HepG2 (cell line): ENCODE measurements around the gene NR2F6. TPM values are rescaled to one million over a fixed set of nuclear protein-coding genes. Genes with fewer than 3 reads are reported as not detected.

ENCODE experiments used
- CBX5 ChIP-seq: sonication (generic); formaldehyde crosslinking; IDR thresholded peaks from 2 replicates; pipeline ENCODE4 v1.4.0; 2020; ENCODE audit warnings: missing genetic modification reagents, borderline replicate concordance
- DNMT1 ChIP-seq: sonication (generic); formaldehyde crosslinking; IDR thresholded peaks from 2 replicates; pipeline ENCODE4 v1.5.1; 2020; ENCODE audit warnings: mild to moderate bottlenecking, missing genetic modification reagents
- DPF2 ChIP-seq: sonication (generic); formaldehyde crosslinking; IDR thresholded peaks from 2 replicates; pipeline ENCODE4 v1.4.0; 2020; ENCODE audit warnings: mild to moderate bottlenecking, low read depth, missing genetic modification reagents, borderline replicate concordance
- ESRRA ChIP-seq: sonication (generic); formaldehyde crosslinking; IDR thresholded peaks from 2 replicates; pipeline ENCODE4 v1.5.1; 2020; ENCODE audit warnings: mild to moderate bottlenecking, low read depth, missing genetic modification reagents
- HIVEP1 ChIP-seq: sonication (generic); formaldehyde crosslinking; IDR thresholded peaks from 2 replicates; pipeline ENCODE4 v1.4.0; 2020; ENCODE audit warnings: mild to moderate bottlenecking, missing genetic modification reagents
- HNF1B ChIP-seq: sonication (generic); formaldehyde crosslinking; IDR thresholded peaks from 2 replicates; pipeline ENCODE4 v1.5.1; 2020; ENCODE audit warnings: mild to moderate bottlenecking, moderate library complexity, missing genetic modification reagents
- HNF4A ChIP-seq: sonication (generic); formaldehyde crosslinking; IDR thresholded peaks from 2 replicates; pipeline ENCODE4 v1.4.0; 2020; ENCODE audit warnings: missing genetic modification reagents
- IRF2 ChIP-seq: IDR thresholded peaks from 2 replicates; pipeline ENCODE4 v1.6.1; 2018; ENCODE audit warnings: missing genetic modification reagents, missing compliant biosample characterization
- JDP2 ChIP-seq: sonication (generic); formaldehyde crosslinking; IDR thresholded peaks from 2 replicates; pipeline ENCODE4 v1.8.1; 2022; ENCODE audit warnings: missing genetic modification reagents, borderline replicate concordance
- JUNB ChIP-seq: sonication (generic); formaldehyde crosslinking; IDR thresholded peaks from 2 replicates; pipeline ENCODE4 v1.8.0; 2022; ENCODE audit warnings: missing genetic modification reagents, mild to moderate bottlenecking, borderline replicate concordance
- KDM6A ChIP-seq: IDR thresholded peaks from 2 replicates; pipeline ENCODE4 v1.6.1; 2016; ENCODE audit warnings: low read depth
- KMT2B ChIP-seq: IDR thresholded peaks from 2 replicates; pipeline ENCODE4 v1.6.1; 2016; ENCODE audit warnings: missing genetic modification reagents, missing compliant biosample characterization
- MXD1 ChIP-seq: sonication (generic); formaldehyde crosslinking; IDR thresholded peaks from 2 replicates; pipeline ENCODE4 v1.4.0; 2020; ENCODE audit warnings: mild to moderate bottlenecking, missing genetic modification reagents
- REPIN1 ChIP-seq: sonication (generic); formaldehyde crosslinking; IDR thresholded peaks from 2 replicates; pipeline ENCODE4 v1.8.0; 2022; ENCODE audit warnings: missing genetic modification reagents, low read depth, mild to moderate bottlenecking, borderline replicate concordance
- SP140L ChIP-seq: sonication (generic); formaldehyde crosslinking; IDR thresholded peaks from 2 replicates; pipeline ENCODE4 v1.4.0; 2020; ENCODE audit warnings: missing genetic modification reagents, borderline replicate concordance
- STAT6 ChIP-seq: sonication (generic); formaldehyde crosslinking; IDR thresholded peaks from 2 replicates; pipeline ENCODE4 v1.4.0; 2020; ENCODE audit warnings: missing genetic modification reagents, mild to moderate bottlenecking, borderline replicate concordance
- THAP9 ChIP-seq: sonication (generic); formaldehyde crosslinking; IDR thresholded peaks from 2 replicates; pipeline ENCODE4; 2020; ENCODE audit warnings: missing genetic modification reagents, mild to moderate bottlenecking, borderline replicate concordance
- ZNF263 ChIP-seq: sonication (generic); formaldehyde crosslinking; IDR thresholded peaks from 2 replicates; pipeline ENCODE4 v1.4.0; 2020; ENCODE audit warnings: missing genetic modification reagents
- ZNF292 ChIP-seq: sonication (generic); formaldehyde crosslinking; IDR thresholded peaks from 2 replicates; pipeline ENCODE4 v1.8.1; 2022; ENCODE audit warnings: mild to moderate bottlenecking, low read depth, missing genetic modification reagents, borderline replicate concordance
- ZNF33A ChIP-seq: sonication (generic); formaldehyde crosslinking; IDR thresholded peaks from 2 replicates; pipeline ENCODE4 v1.5.1; 2020; ENCODE audit warnings: missing genetic modification reagents, mild to moderate bottlenecking, moderate library complexity, borderline replicate concordance
- ZNF367 ChIP-seq: sonication (generic); formaldehyde crosslinking; IDR thresholded peaks from 2 replicates; pipeline ENCODE4 v1.4.0; 2020; ENCODE audit warnings: missing genetic modification reagents, borderline replicate concordance
- ZNF546 ChIP-seq: sonication (generic); formaldehyde crosslinking; conservative IDR thresholded peaks from 2 replicates; pipeline ENCODE4 v1.8.1; 2023; ENCODE audit warnings: mild to moderate bottlenecking, missing genetic modification reagents
- ZNF547 ChIP-seq: sonication (generic); formaldehyde crosslinking; IDR thresholded peaks from 2 replicates; pipeline ENCODE4 v1.5.1; 2020; ENCODE audit warnings: mild to moderate bottlenecking, missing genetic modification reagents
- ZNF549 ChIP-seq: sonication (generic); formaldehyde crosslinking; IDR thresholded peaks from 2 replicates; pipeline ENCODE4 v1.5.0; 2020; ENCODE audit warnings: missing genetic modification reagents
- polyA plus RNA-seq, 8 experiments: library from polyadenylated mRNA; depleted of rRNA in 3 of 8; stranded (reverse) in 7 of 8; unstranded in 1 of 8; fragments of >200 nt; fragmentation: Illumina TruSeq in 4 of 8; extraction: Trizol in 4 of 8; gene quantifications; 2 replicates each; pipeline versions ENCODE4 v1.2.1 to v1.2.3, GENCODE V29; 2011 to 2016; ENCODE audit warnings: low read depth in 4 of 8, missing spikeins in 1 of 8, mixed read lengths in 1 of 8; ENCODE audit not compliant: insufficient read depth in 1 of 8
- total RNA-seq, 5 experiments: library from RNA; depleted of rRNA; stranded (reverse); fragments of >200 nt; fragmentation: Illumina TruSeq; extraction: Trizol; gene quantifications; 2 replicates each; pipeline ENCODE4 v1.2.3, GENCODE V29; 2016; ENCODE audit warnings: low read depth in 1 of 5

NR2F6 gene
- total and polyA plus RNA-seq, 2 of the 13 experiments (the other 11 are each of a cell fraction or from before 2014, with no cell fraction given) = 30.9 to 72.4 TPM

GRCh38 chr19:17255150-17255621 lies 9.5 kb upstream of the NR2F6 start (continued):
- TF ChIP-seq HNF1B (CRISPR knock-in tag) (no peak), KDM6A (no peak), ZNF33A (no peak), HIVEP1 (CRISPR knock-in tag) (peak; percentile 46; the same call in 1 of the 2 replicates), CBX5 (CRISPR knock-in tag) (peak; percentile 60; the same call in 1 of the 2 replicates), IRF2 (CRISPR knock-in tag) (peak; percentile 19; the same call in 1 of the 2 replicates), ZNF263 (CRISPR knock-in tag) (no peak), ZNF292 (CRISPR knock-in tag) (peak; percentile 69; the same call in 1 of the 2 replicates), THAP9 (peak; percentile 74; the same call in 1 of the 2 replicates), JDP2 (no peak), STAT6 (CRISPR knock-in tag) (no peak), KMT2B (CRISPR knock-in tag) (0 out of 2 replicates have a peak, but pooled peaks have one; percentile 26), ZNF546 (CRISPR knock-in tag) (no peak), JUNB (CRISPR knock-in tag) (no peak), ZNF367 (no peak), DNMT1 (0 out of 2 replicates have a peak, but pooled peaks have one; percentile 19), ESRRA (no peak), DPF2 (no peak), HNF4A (CRISPR knock-in tag) (peak; percentile 30; the same call in 1 of the 2 replicates), REPIN1 (CRISPR knock-in tag) (no peak), ZNF547 (CRISPR knock-in tag) (no peak), ZNF549 (CRISPR knock-in tag) (no peak), SP140L (CRISPR knock-in tag) (no peak), MXD1 (CRISPR knock-in tag) (no peak)
